Endothelial cell of umbilical vein (primary cell): ENCODE results near the gene KANSL1L.

Experiments used
- EZH2 ChIP-seq: IDR thresholded peaks from 2 replicates; pipeline ENCODE4 v1.6.1; 2012; ENCODE audit warnings: borderline replicate concordance, low read depth, mild to moderate bottlenecking, moderate library complexity, low read length, inconsistent platforms; ENCODE audit not compliant: severe bottlenecking
- FOS ChIP-seq: IDR thresholded peaks from 2 replicates; pipeline ENCODE4 v1.6.1; 2011; ENCODE audit warnings: mild to moderate bottlenecking, low read length, moderate library complexity, borderline replicate concordance; ENCODE audit not compliant: insufficient read depth
- GATA2 ChIP-seq: IDR thresholded peaks from 2 replicates; pipeline ENCODE4 v1.7.0; 2011; ENCODE audit warnings: low read depth, mild to moderate bottlenecking, moderate library complexity, mixed read lengths, low read length; ENCODE audit not compliant: insufficient read length, insufficient read depth
- JUN ChIP-seq: IDR thresholded peaks from 2 replicates; pipeline ENCODE4 v1.6.1; 2011; ENCODE audit warnings: borderline replicate concordance, low read depth; ENCODE audit not compliant: insufficient read length, insufficient read depth
- MYC ChIP-seq: IDR thresholded peaks from one replicate; pipeline ENCODE4 v1.6.1; 2011; ENCODE audit warnings: mild to moderate bottlenecking, low read depth, low read length
- POLR2A ChIP-seq: IDR thresholded peaks from 2 replicates; pipeline ENCODE4 v1.6.1; 2012; ENCODE audit warnings: low read depth, mild to moderate bottlenecking, control low read depth, low read length
- POLR2AphosphoS5 ChIP-seq: IDR thresholded peaks from 2 replicates; pipeline ENCODE4 v1.6.1; 2012; ENCODE audit warnings: low read depth, mild to moderate bottlenecking, control low read depth, low read length, moderate library complexity; ENCODE audit not compliant: insufficient read depth
- TF ChIP-seq, protein P1 (sequence below), 2 donors: IDR thresholded peaks; 1 replicate in 1 of 2; 2 replicates in 1 of 2; pipeline ENCODE4 v1.5.1; 2011; ENCODE audit warnings: low read length in 2 of 2, mild to moderate bottlenecking in 2 of 2, moderate library complexity in 2 of 2, control low read depth in 1 of 2, inconsistent platforms in 1 of 2, low read depth in 1 of 2; ENCODE audit not compliant: insufficient read depth in 1 of 2; ENCODE audit errors: extremely low read depth in 1 of 2
- TF ChIP-seq, protein P2 (sequence below): IDR thresholded peaks from 2 replicates; pipeline ENCODE4 v1.6.1; 2011; ENCODE audit not compliant: insufficient read depth, insufficient read length

DNA sequence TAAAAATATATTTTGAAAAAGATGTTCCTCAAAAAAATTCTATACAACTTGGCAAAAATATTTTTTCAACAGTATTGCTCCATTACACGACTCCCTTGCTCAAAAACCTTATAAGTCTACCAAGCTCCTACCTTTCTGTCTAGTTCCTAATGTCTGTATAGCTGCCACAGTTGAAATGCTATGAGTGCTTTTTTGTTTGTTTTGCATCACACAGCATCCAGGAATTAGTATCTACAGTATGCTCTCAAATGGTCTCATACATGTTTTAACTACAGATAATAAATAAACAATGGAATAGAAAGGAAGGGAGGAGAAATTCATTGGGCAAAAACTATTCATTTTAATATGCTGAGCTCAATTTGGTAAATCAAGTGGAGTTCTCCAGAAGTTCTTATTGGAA lies 36.7 kb upstream of the KANSL1L start:
- TF ChIP-seq POLR2AphosphoS5: no peak
- TF ChIP-seq, protein P1, sequence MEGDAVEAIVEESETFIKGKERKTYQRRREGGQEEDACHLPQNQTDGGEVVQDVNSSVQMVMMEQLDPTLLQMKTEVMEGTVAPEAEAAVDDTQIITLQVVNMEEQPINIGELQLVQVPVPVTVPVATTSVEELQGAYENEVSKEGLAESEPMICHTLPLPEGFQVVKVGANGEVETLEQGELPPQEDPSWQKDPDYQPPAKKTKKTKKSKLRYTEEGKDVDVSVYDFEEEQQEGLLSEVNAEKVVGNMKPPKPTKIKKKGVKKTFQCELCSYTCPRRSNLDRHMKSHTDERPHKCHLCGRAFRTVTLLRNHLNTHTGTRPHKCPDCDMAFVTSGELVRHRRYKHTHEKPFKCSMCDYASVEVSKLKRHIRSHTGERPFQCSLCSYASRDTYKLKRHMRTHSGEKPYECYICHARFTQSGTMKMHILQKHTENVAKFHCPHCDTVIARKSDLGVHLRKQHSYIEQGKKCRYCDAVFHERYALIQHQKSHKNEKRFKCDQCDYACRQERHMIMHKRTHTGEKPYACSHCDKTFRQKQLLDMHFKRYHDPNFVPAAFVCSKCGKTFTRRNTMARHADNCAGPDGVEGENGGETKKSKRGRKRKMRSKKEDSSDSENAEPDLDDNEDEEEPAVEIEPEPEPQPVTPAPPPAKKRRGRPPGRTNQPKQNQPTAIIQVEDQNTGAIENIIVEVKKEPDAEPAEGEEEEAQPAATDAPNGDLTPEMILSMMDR (IDR thresholded peaks at IDR 0.05; ENCODE audit: extremely low read depth in 1 of 2, insufficient read depth in 1 of 2, low read depth in 1 of 2, low read length in 2 of 2): no peak
- no peak for TF ChIP-seq EZH2
- no peak for TF ChIP-seq POLR2A
- TF ChIP-seq GATA2: no peak
- no peak for TF ChIP-seq JUN
- no peak for TF ChIP-seq MYC
- TF ChIP-seq, protein P2, sequence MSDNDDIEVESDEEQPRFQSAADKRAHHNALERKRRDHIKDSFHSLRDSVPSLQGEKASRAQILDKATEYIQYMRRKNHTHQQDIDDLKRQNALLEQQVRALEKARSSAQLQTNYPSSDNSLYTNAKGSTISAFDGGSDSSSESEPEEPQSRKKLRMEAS: no peak
- TF ChIP-seq FOS: no peak
